Measurements from ENCODE around the gene NFYC.

NFYC gene

GRCh38 chr1:40796939-40797667, 105.6 kb downstream of the NFYC start:
- no peak for DNase-seq (ENCODE audit: low read depth in 3 of 3)

DNA sequence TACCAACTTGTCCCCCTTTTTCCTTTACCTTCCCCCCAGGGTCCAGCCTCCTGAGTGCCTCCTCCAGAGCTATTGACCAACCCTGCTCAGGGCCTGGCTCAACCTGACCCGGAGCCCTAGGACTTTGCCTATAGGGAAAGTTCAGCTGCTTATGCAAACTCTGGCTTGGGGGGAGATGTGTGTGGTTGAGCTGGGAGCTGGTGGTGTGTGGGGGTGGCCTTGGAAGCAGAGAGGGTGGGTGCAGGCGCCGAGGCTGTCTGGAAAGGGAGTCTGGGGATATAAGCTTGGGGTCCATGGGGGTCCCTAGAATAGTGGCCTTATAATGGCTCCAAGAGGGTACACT, 106.1 kb downstream of the NFYC start:
- no peak for DNase-seq (ENCODE audit: low read depth in 3 of 3)

DNA sequence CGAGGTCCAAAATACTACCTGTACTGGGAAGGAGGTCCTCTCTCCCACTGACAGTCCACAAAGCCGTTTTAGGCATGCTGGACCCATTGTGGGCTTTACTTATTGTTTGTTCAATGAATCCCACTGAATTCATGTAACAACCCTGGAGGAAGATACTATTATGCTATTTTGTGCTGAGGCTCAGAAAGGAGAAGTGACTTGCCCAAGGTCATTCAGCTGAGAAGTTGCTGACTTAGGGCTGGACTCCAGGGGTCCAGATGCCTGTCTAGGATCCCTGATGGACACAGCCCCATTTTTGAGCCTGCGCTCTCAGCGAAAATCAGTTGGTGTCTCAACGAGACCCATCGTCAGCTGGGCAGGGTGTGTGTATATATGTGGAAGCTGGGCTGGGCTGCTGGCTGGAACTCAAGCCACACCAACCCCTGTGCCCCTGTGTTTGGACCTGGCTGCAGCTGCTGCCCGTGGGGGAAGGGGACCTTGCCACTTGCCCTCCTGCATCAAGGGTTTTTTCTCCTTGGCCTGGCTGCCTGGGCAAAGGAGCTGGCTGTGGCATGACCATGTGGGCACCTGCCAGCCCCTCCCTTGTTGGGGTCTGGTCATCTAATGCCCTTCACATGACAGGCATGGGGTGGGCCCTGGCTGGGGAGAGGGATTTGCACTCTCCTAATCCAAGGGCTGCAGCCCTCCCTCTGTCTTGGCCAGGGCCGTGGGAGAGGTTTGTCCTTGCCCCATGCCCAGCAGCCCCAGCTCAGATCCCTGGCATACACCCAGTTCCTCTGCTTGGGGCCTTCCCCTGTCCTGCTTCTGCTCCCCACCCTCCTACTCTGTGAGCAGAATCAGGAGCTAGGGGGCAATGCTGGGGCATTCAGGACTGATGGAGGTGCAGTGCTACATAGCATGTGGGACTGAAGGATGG, 107.1 kb downstream of the NFYC start:
- DNase-seq (ENCODE audit: low read depth in 3 of 3) = no peak

- DNase-seq (ENCODE audit: low read depth in 3 of 3) = no peak
Measured at GRCh38 chr1:40799351-40799867, 107.9 kb downstream of the NFYC start.

GRCh38 chr1:40801742-40802077, 110.2 kb downstream of the NFYC start:
- DNase-seq (ENCODE audit: low read depth in 3 of 3) = no peak

DNA sequence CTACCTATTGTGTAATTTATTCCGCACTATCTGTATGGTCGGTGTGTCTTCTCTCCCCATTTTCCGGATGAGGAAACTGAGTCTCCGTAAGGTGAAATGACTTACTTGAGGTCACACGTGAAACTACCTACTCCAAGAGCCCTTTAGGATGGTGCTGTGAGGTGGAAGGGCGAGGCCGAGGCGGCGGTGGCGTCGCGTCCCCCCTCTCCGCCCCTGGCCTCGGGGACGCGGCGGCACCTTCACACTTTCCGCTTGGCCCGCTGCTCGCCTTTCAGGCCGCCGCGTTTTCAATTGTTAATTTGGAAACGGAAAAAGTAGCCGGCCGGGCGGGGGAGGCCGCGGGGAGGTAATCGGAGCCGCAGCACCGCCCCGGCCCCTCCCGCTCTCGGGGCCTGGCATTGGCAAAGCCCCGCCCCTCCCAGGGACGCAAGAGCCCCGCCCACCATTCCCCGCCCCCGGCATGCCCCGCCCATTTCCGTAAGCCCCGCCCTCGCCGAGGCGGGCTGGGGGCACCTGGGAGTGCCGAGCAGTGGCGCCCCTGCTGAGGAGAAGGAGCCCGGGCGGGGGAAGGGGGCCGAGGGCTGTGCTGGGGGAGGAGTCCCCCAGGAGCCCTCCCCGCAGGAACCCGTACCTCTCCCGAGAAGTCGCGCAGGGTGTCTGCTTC, 110.7 kb downstream of the NFYC start:
- peak; percentile 68 to 83 (median 81) for DNase-seq (ENCODE audit: low read depth in 3 of 3)

- DNase-seq (ENCODE audit: low read depth in 3 of 3) = no peak
Measured at GRCh38 chr1:40802742-40803113, 111.2 kb downstream of the NFYC start.

GRCh38 chr1:40803447-40803846, 111.9 kb downstream of the NFYC start:
- DNase-seq (ENCODE audit: low read depth in 3 of 3) = no peak

DNA sequence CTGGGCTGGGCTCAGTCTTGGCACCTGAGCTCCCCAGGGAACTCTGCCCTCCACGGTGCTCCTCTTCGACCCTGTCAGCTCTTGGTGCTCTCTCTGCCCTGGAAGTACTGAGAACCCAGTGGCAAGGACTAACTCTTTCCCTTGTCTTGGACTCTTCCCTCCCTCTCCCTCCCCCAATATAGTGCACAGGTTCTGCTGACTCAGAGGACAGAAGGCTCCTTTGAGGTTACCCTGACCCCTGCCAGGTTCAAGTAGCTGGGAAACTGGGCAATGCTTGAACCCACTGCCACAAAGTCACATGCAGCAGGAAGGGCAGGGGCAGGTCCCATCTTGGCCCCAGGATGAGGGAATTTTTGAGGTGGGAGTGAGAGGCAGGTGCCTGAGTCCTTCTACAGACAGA, 112.4 kb downstream of the NFYC start:
- DNase-seq (ENCODE audit: low read depth in 3 of 3) = no peak

DNA sequence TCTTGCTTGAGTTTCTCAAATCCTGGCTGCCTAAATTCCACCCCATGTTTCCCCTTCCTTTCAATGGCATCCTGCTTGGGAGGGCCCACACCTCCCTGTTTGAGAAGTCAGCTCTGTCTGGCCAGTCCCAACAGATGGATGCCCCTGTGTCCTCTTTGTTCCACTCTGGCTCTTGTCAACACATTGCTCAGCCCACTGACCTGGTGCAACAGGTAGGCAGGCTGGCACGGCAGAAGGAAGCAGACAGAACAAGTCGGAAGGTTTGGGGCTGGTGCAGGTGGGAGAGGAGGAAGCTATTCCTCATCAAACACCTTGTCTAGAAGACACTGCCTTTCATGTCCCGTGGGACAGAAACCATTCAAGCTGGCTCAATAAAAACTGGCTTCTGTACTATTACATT, 114.7 kb downstream of the NFYC start:
- no peak for DNase-seq (ENCODE audit: low read depth in 3 of 3)

DNA sequence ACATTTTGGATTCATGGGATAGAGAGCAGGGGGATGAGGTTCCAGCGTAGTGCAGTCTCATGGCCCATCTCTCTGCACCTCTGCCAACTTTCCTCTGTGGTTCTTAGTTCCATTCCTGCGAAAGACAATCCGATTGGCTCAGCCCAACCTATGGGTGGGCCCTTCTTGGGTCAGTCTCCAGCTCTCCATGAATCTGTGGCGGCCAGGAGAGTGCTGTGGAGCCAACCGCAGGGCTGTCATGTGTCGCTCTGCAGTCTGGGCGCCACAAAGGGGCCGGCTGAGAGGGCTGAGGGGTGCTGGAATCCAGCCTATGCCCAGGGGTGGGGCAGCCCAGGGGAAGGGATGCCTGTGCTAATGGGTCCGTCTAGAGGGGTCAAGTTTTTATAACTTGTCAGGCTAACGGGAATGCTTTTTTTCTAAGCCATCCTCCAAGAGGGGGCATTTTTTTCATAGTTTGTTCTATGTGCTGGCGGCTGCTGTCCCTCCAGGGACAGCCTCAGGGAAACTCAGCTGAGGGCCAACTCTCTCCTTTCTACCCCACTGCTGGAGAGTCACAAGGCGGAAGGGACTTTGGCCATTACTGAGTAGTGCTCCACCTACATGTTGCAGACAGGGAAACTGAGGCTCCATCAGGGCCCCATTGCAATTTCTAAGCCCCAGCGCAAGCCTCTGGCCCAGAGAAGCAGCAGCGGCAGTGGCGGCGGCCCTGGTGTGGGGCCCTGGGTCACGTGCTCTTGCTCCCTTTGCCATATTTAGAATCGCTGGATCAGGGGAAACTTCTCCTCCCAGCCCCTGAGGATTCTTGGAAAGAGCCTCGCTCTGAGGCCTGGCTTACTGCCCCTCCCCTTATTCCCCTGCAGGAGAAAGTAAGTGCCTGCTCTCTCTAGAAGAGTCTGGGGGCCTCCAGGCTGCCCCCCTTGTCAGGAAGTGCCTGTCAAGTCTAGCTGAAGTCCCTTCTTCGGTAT, 115.5 kb downstream of the NFYC start:
- no peak for DNase-seq (ENCODE audit: low read depth in 3 of 3)

GRCh38 chr1:40808002-40808401, 116.5 kb downstream of the NFYC start:
- no peak for DNase-seq (ENCODE audit: low read depth in 3 of 3)

DNA sequence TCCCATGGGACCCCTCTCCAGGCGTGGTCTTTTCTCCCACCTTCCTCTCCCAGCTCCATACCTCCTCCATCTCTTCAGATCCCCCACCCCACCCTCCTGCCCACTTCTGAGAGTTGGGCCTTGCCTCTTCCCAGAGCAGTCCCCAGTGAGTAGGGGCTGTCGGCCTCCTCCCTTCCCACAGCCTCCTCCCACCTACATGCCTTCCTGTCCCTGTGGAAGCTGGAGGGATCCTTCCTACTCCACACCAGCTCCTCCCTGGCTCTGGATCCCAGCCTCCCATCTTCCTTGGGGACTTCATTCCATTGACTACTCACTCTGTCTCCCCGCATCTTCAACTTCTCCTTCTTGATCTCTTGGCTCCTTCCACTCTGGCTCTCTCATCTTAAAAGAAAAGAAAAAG, 116.9 kb downstream of the NFYC start:
- DNase-seq (ENCODE audit: low read depth in 3 of 3) = no peak

DNA sequence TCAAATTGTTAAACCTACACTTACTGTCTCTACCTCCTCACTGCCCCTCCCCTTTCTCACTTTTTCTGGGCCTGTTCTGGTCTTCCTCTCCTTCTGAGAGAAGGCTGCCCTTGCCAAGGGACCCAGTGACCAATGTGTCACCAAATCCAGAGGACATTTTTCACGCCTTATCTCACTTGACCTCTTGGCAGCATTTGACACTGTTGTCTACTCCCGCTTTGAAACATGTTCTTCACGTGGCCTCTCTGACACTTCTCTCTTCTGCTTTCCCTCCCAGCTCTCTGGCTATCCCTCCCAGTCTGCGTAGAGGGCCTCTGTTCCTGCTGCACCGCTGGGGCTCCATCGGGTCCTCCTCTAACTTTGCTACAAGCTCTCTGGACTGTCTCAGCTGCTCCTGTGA, 117.4 kb downstream of the NFYC start:
- no peak for DNase-seq (ENCODE audit: low read depth in 3 of 3)

DNA sequence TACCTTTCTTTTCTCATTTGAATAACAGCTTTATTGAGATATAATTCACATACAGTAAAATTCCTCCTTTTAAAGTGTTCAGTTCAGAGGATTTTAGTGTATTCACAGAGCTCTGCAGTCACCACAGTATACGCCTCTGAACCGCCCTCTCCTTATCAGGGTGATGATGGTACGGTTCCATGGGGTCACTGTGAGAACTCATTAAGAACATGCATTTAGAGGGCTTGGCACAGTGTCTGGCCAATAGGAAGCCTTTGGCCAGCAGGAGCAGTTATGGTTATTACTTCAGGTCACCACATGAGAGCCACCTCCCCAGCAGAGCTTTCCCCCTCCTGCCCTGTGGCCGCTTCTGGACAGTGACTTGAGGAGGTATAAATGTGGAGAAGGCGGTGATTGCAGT, 119.4 kb downstream of the NFYC start:
- no peak for DNase-seq (ENCODE audit: low read depth in 3 of 3)

DNA sequence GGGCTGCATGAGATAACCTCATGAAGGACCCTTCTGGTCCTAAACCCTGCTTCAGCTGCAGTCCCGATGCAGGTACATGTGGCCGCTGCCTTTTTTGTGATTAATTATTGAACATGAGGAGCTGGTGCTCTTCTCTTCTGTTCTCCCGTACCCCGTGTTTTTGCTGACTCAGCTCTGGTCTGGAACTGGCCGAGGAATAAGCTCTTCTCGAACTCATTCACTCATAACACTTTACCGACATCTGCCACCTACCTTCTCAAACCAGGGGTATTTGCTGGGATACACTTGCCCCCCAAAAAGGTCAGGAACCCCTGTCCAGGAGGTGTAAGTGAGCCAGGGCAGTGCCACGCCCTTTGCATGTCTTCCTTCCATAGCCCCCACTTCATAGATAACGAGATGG, 123.9 kb downstream of the NFYC start:
- DNase-seq (ENCODE audit: low read depth in 3 of 3) = no peak

DNA sequence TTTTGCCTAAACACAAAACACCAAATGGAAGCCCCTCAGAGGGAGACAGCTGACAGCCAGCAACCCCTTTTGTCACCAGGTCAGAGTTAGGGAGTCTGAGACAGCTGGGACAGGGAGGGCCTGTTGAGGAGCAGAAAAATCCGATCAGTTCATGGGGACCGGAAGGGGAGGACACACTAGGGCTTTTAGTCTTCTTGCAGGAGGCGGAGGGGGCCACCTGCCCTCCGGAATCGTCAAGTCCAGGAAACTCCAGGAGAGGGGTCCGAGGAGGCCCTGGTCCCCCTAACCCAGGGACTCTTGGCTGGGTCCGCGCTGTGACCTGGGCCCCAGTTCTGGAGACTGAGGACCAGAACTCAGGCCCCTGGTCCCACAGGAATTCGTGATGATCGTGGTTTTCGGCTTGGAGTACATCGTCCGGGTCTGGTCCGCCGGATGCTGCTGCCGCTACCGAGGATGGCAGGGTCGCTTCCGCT, 126.3 kb downstream of the NFYC start:
- no peak for DNase-seq (ENCODE audit: low read depth in 3 of 3)

DNA sequence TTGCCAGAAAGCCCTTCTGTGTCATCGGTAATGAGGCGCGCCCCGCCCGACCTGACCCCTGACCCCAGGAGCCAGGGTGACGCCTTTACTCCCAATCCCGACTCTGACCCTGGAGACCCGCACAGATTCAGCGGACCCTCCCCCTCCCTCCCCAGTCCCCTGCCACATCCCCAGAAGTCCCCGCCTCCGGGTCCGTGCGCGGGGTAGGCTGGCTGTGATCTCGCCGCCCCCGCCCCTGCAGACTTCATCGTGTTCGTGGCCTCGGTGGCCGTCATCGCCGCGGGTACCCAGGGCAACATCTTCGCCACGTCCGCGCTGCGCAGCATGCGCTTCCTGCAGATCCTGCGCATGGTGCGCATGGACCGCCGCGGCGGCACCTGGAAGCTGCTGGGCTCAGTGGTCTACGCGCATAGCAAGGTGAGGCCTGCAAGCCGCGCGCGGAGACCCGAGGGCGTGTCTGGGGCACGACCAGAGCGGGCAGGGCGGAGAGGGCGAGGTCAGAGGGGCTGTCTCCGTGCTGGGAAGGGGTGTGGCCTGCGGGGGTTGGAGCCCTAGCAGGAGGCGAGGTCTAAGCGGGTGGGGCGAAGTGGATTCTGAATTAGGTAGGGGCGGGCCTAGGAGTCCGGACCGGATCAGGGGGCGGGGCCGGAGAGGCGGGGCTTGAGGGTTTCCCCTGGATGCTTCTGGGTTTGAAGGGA, 126.9 kb downstream of the NFYC start:
- DNase-seq (ENCODE audit: low read depth in 3 of 3) = peak; percentile 73 to 78 (median 75)

GRCh38 chr1:40819101-40819500, 127.6 kb downstream of the NFYC start:
- no peak for DNase-seq (ENCODE audit: low read depth in 3 of 3)

DNA sequence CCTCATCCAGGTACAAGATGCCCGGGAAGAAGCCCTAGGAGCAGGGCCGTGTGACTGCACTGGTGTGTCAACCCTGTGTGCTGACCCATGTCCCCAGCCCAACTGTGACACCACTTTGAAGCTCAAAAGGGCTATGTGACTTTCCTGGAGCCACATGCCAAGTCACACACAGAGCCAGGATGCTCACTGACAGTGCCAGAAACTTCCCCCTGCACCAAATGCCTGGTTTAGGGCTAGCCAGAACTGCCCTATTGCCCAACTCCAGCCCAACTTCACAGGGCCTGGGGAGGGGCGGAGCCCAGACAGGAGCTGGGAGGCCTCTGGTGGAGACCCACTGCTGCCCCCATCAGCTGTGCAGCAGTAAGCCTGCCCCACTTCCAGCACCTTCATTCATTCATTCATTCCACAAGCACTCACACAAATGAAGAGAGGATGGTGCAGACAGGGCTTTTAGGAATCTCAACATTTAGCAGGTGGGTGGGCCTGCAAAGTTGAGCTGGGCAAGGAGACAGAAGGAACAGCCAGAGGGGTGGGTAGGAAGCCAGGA, 128.8 kb downstream of the NFYC start:
- DNase-seq (ENCODE audit: low read depth in 3 of 3) = no peak
